ENCODE data around the gene ARRB1. TPM values are rescaled to one million over a fixed set of nuclear protein-coding genes. Genes with fewer than 3 reads are reported as not detected.
"Not testable (repeated sequence)": the region's sequence is repeated elsewhere in the genome, so short reads cannot be mapped to it uniquely, and the experiment has no call there.

The ARRB1 gene
- total RNA-seq, 6 experiments from 2014 or later = 10.8 to 14.4 (median 11.2) TPM

DNA sequence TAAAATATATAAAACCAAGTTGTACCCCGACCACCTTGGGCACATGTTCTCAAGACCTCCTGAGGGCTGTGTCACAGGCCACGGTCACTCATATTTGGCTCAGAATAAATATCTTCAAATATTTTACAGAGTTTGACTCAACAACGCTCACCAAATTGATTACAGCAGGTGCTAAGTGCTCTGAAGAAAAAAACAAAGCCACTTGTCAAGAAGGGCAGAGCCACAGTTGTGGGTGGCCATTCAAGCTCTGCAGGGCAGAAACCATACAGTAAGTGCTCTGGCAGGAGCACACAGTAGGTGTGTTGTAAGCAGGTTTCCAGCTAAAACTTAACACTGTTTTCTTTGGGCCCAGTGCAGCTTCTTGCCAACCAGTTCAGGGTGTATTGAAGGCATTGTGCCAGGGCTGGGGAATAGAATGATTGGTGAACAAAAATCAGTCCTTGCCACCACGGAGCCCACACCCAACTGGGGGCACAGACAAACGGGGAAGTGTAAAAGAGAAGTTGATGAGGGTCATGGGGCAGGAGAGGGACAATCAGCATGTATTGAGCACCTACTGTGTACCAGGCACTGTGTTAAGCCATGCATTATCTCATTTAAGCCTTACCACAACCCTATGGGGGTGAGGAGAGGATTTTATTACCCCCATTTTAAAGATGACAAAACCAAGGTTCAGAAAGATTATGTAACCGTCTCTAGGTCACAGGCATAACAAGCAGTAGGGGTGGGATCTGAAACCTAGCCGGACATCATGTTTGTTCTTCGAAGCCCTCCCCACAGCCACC is 18.2 kb downstream of the ARRB1 start:
- Mint-ChIP-seq H3K27ac (no peak overlapping the region), H3K36me3 (ENCODE audit: low read depth) (peaks cover 10% of the 10 kb centered on the region; the same call in 1 of the 2 replicates), H3K4me1 (ENCODE audit: low read depth) (peaks cover 46% of the 10 kb centered on the region), H3K4me3 (no peak overlapping the region), H3K9me3 (0 out of 2 replicates have a peak, but pooled peaks cover 3% of the 10 kb centered on the region), H3K27me3 (ENCODE audit: insufficient read depth) (peaks cover 1% of the 10 kb centered on the region; the same call in 1 of the 2 replicates)
- TF ChIP-seq, protein P1, sequence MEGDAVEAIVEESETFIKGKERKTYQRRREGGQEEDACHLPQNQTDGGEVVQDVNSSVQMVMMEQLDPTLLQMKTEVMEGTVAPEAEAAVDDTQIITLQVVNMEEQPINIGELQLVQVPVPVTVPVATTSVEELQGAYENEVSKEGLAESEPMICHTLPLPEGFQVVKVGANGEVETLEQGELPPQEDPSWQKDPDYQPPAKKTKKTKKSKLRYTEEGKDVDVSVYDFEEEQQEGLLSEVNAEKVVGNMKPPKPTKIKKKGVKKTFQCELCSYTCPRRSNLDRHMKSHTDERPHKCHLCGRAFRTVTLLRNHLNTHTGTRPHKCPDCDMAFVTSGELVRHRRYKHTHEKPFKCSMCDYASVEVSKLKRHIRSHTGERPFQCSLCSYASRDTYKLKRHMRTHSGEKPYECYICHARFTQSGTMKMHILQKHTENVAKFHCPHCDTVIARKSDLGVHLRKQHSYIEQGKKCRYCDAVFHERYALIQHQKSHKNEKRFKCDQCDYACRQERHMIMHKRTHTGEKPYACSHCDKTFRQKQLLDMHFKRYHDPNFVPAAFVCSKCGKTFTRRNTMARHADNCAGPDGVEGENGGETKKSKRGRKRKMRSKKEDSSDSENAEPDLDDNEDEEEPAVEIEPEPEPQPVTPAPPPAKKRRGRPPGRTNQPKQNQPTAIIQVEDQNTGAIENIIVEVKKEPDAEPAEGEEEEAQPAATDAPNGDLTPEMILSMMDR (IDR thresholded peaks at IDR 0.05) = no peak
- no peak for DNase-seq

DNA sequence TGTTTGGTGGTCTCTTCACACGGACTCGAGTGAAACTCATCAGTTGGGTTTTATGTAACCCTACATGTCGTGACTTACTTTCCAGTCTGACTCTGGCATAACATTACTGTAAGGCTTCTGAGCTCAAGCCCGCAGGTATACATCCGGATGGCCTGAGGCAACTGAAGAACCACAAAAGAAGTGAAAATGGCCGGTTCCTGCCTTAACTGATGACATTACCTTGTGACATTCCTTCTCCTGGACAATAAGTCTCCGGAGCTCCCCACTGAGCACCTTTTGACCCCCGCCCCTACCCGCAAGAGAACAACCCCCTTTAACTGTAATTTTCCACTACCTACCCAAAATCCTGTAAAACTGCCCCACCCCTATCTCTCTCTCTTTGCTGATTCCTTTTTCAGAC is 19.7 kb downstream of the ARRB1 start:
- H3K27me3 Mint-ChIP-seq (ENCODE audit: insufficient read depth); H3K4me3 Mint-ChIP-seq; H3K36me3 Mint-ChIP-seq (ENCODE audit: low read depth); DNase-seq; H3K27ac Mint-ChIP-seq; H3K9me3 Mint-ChIP-seq: not testable (repeated sequence)
- H3K4me1 Mint-ChIP-seq (ENCODE audit: low read depth) = peaks cover 38% of the 10 kb centered on the region

DNA sequence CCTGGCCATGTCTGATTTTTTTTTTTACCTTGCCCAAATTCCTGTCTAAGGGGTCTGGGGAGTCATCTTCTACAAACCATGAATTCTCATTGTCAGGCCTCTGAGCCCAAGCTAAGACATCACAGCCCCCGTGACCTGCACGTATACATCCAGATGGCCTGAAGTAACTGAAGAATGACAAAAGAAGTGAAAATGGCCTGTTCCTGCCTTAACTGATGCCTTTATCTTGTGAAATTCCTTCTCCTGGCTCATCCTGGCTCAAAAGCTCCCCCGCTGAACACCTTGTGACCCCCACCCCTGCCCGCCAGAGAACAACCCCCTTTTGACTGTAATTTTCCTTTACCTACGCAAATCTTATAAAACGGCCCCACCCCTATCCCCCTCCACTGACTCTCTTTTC is 20.2 kb downstream of the ARRB1 start:
- not testable (repeated sequence) for H3K27me3 Mint-ChIP-seq (ENCODE audit: insufficient read depth); H3K27ac Mint-ChIP-seq; H3K36me3 Mint-ChIP-seq (ENCODE audit: low read depth); H3K4me3 Mint-ChIP-seq; DNase-seq; H3K9me3 Mint-ChIP-seq
- peaks cover 38% of the 10 kb centered on the region for H3K4me1 Mint-ChIP-seq (ENCODE audit: low read depth)

- H3K27ac Mint-ChIP-seq = not testable (repeated sequence)
These were observed 20.6 kb downstream of the ARRB1 start for GRCh38 chr11:75330886-75331285.

GRCh38 chr11:75330291-75330690 is 21.2 kb downstream of the ARRB1 start:
- H3K27ac Mint-ChIP-seq = no peak overlapping the region
- DNase-seq = no peak
- H3K4me3 Mint-ChIP-seq = no peak overlapping the region
- H3K9me3 Mint-ChIP-seq = 0 out of 2 replicates have a peak, but pooled peaks cover 3% of the 10 kb centered on the region
- peaks cover 10% of the 10 kb centered on the region; the same call in 1 of the 2 replicates for H3K36me3 Mint-ChIP-seq (ENCODE audit: low read depth)
- peaks cover 48% of the 10 kb centered on the region for H3K4me1 Mint-ChIP-seq (ENCODE audit: low read depth)
- peaks cover 1% of the 10 kb centered on the region; the same call in 1 of the 2 replicates for H3K27me3 Mint-ChIP-seq (ENCODE audit: insufficient read depth)
- TF ChIP-seq, protein P1 (IDR thresholded peaks at IDR 0.05) = no peak

More at GRCh38 chr11:75330886-75331285, 20.6 kb downstream of the ARRB1 start:
- H3K4me3 Mint-ChIP-seq; H3K9me3 Mint-ChIP-seq; DNase-seq; H3K36me3 Mint-ChIP-seq (ENCODE audit: low read depth); H3K27me3 Mint-ChIP-seq (ENCODE audit: insufficient read depth): not testable (repeated sequence)
- peaks cover 43% of the 10 kb centered on the region for H3K4me1 Mint-ChIP-seq (ENCODE audit: low read depth)

DNA sequence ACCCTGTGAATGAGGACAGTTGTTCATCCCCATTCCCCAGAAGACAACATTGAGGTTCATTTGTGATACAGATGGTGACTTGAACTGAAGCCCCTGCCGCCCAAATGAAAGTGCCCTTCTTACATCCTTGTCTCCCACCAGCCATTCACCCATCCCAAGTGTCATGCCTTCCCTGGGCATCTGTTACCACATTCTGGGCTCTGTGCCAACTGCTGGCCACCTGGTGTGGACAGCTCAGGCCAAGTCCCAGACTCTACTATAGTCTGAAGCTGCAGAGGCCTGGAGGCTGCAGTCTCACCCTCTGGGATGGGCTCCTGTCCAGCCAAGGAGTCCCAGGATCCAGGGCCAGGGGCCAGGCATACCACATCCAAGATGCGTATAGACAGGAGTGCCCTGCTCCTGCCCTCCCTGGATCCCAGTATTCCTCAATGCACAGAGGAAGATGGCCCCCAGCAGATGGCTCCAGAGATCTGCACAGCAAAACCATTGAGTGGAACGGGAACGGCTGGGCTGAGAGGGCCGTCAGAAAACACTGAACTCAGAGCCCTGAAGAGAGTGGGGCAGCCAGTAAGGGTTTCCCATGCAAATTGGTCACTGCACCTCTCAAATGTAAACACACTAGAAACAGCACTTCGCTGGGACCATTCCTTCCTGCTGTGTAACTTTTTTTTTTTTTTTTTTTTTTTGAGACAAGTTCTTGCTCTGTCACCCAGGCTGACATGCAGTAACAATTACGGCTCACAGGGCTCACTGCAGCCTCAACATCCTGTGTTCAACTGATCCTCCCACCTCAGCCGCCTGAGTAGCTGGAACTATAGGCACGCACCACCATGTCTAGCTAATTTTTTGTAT is 22.8 kb downstream of the ARRB1 start:
- H3K4me1 Mint-ChIP-seq (ENCODE audit: low read depth) = peaks cover 50% of the 10 kb centered on the region
- TF ChIP-seq, protein P1 (IDR thresholded peaks at IDR 0.05) = peak; percentile 81
- peak; percentile 84 for DNase-seq
- H3K36me3 Mint-ChIP-seq (ENCODE audit: low read depth) = peaks cover 10% of the 10 kb centered on the region; the same call in 1 of the 2 replicates
- peaks cover 1% of the 10 kb centered on the region; the same call in 1 of the 2 replicates for H3K27me3 Mint-ChIP-seq (ENCODE audit: insufficient read depth)
- 0 out of 2 replicates have a peak, but pooled peaks cover 3% of the 10 kb centered on the region for H3K9me3 Mint-ChIP-seq
- no peak overlapping the region for H3K4me3 Mint-ChIP-seq
- peak overlapping the region; percentile 64 for H3K27ac Mint-ChIP-seq

All from HFFc6 (cell line).